SK-N-SH treated with all-trans-retinoic acid at 6 μM for 48 hours (cell line): ENCODE results near the gene CERS4.
"Not testable (repeated sequence)": the region's sequence is repeated elsewhere in the genome, so short reads cannot be mapped to it uniquely, and the experiment has no call there.

Experiments used
- ARNTL ChIP-seq: fragments of 450-650 bp; formaldehyde crosslinking; IDR thresholded peaks from 2 replicates; pipeline ENCODE4 v1.5.0; 2020; ENCODE audit warnings: low read depth, mild to moderate bottlenecking, moderate library complexity, borderline replicate concordance
- CREB5 ChIP-seq: fragments of 250-450 bp; sonication (Bioruptor Pico); IDR thresholded peaks from 2 replicates; pipeline ENCODE4 v1.5.1; 2020; ENCODE audit warnings: low read depth, mild to moderate bottlenecking, moderate library complexity
- ESRRG ChIP-seq: fragments of 250-450 bp; sonication (Bioruptor Pico); IDR thresholded peaks from 2 replicates; pipeline ENCODE4 v1.6.1; 2021; ENCODE audit warnings: mild to moderate bottlenecking
- ISL1 ChIP-seq: fragments of 250-450 bp; sonication (Bioruptor Pico); IDR thresholded peaks from 2 replicates; pipeline ENCODE4 v2.1.2; 2022; ENCODE audit warnings: mild to moderate bottlenecking, moderate library complexity
- PATZ1 ChIP-seq: fragments of 250-450 bp; sonication (Bioruptor Pico); IDR thresholded peaks from 2 replicates; pipeline ENCODE4 v1.8.0; 2020; ENCODE audit warnings: mild to moderate bottlenecking, moderate library complexity, borderline replicate concordance
- POU6F1 ChIP-seq: fragments of 250-450 bp; sonication (Bioruptor Pico); IDR thresholded peaks from 2 replicates; pipeline ENCODE4 v1.8.0; 2021; ENCODE audit warnings: low read depth, mild to moderate bottlenecking, moderate library complexity, borderline replicate concordance
- RARB ChIP-seq: fragments of 250-450 bp; sonication (Bioruptor Pico); IDR thresholded peaks from 2 replicates; pipeline ENCODE4 v1.8.0; 2021; ENCODE audit warnings: mild to moderate bottlenecking, moderate library complexity
- SNAI2 ChIP-seq: fragments of 250-450 bp; sonication (Bioruptor Pico); IDR thresholded peaks from 2 replicates; pipeline ENCODE4 v1.5.0; 2020; ENCODE audit warnings: mild to moderate bottlenecking, moderate library complexity
- TCF4 ChIP-seq: fragments of 250-450 bp; sonication (Bioruptor Pico); IDR thresholded peaks from 2 replicates; pipeline ENCODE4 v1.8.0; 2021; ENCODE audit warnings: mild to moderate bottlenecking, moderate library complexity, borderline replicate concordance
- TOX ChIP-seq: fragments of 250-450 bp; sonication (Bioruptor Pico); IDR thresholded peaks from 2 replicates; pipeline ENCODE4 v1.8.0; 2021; ENCODE audit warnings: mild to moderate bottlenecking, moderate library complexity, borderline replicate concordance
- TSHZ2 ChIP-seq: fragments of 250-450 bp; sonication (Bioruptor Pico); IDR thresholded peaks from 2 replicates; pipeline ENCODE4 v1.5.0; 2020; ENCODE audit warnings: mild to moderate bottlenecking, moderate library complexity
- ZC3H10 ChIP-seq: fragments of 250-450 bp; sonication (Bioruptor Pico); IDR thresholded peaks from 2 replicates; pipeline ENCODE4 v1.5.1; 2021; ENCODE audit warnings: mild to moderate bottlenecking, moderate library complexity
- ZNF70 ChIP-seq: fragments of 450-650 bp; formaldehyde crosslinking; IDR thresholded peaks from 2 replicates; pipeline ENCODE4 v1.5.0; 2020; ENCODE audit warnings: mild to moderate bottlenecking, moderate library complexity
- ZNF8 ChIP-seq: fragments of 450-650 bp; formaldehyde crosslinking; IDR thresholded peaks from 2 replicates; pipeline ENCODE4 v1.5.0; 2020; ENCODE audit warnings: mild to moderate bottlenecking, moderate library complexity

- not testable (repeated sequence) for TF ChIP-seq PATZ1; TOX (CRISPR knock-in tag); ISL1 (CRISPR knock-in tag); TCF4 (CRISPR knock-in tag); RARB (CRISPR knock-in tag); SNAI2 (CRISPR knock-in tag); ESRRG (CRISPR knock-in tag); ZC3H10 (CRISPR knock-in tag); CREB5; ZNF70; TSHZ2 (CRISPR knock-in tag); POU6F1 (CRISPR knock-in tag); ARNTL (CRISPR knock-in tag); ZNF8 (CRISPR knock-in tag)
Observed at GRCh38 chr19:8223442-8223841, 14.3 kb downstream of the CERS4 start.
